PFSK-1 (cell line): ENCODE measurements around the gene HPGDS.

Experiments
- FOXP2 ChIP-seq: optimal IDR thresholded peaks from 2 replicates; pipeline ENCODE3; 2011; ENCODE audit warnings: borderline replicate concordance, control low read depth, inconsistent platforms; ENCODE audit not compliant: insufficient read depth; ENCODE audit errors: extremely low read length, extremely low read depth
- POLR2AphosphoS5 ChIP-seq: IDR thresholded peaks from 2 replicates; pipeline ENCODE4 v1.6.1; 2012; ENCODE audit warnings: low read depth, mild to moderate bottlenecking, control low read depth, low read length, moderate library complexity
- SIN3A ChIP-seq: IDR thresholded peaks from 2 replicates; pipeline ENCODE4 v1.6.1; 2012; ENCODE audit warnings: mild to moderate bottlenecking, low read length, moderate library complexity, borderline replicate concordance; ENCODE audit not compliant: insufficient read depth
- TAF1 ChIP-seq: IDR thresholded peaks from 2 replicates; pipeline ENCODE4 v1.6.1; 2012; ENCODE audit warnings: low read length, control low read depth, borderline replicate concordance; ENCODE audit not compliant: insufficient read depth
- TF ChIP-seq, protein P1 (sequence below), 2 experiments: IDR thresholded peaks; 2 replicates each; pipeline versions ENCODE4 v1.6.1 to v1.8.0; 2011 to 2012; ENCODE audit warnings: low read depth in 2 of 2, low read length in 2 of 2, control low read depth in 1 of 2, inconsistent platforms in 1 of 2, mild to moderate bottlenecking in 1 of 2, moderate library complexity in 1 of 2; ENCODE audit not compliant: insufficient read depth in 1 of 2

The HPGDS gene

GRCh38 chr4:94345969-94346368 lies 3.3 kb upstream of the HPGDS start:
- no peak for TF ChIP-seq FOXP2
- TF ChIP-seq, protein P1, sequence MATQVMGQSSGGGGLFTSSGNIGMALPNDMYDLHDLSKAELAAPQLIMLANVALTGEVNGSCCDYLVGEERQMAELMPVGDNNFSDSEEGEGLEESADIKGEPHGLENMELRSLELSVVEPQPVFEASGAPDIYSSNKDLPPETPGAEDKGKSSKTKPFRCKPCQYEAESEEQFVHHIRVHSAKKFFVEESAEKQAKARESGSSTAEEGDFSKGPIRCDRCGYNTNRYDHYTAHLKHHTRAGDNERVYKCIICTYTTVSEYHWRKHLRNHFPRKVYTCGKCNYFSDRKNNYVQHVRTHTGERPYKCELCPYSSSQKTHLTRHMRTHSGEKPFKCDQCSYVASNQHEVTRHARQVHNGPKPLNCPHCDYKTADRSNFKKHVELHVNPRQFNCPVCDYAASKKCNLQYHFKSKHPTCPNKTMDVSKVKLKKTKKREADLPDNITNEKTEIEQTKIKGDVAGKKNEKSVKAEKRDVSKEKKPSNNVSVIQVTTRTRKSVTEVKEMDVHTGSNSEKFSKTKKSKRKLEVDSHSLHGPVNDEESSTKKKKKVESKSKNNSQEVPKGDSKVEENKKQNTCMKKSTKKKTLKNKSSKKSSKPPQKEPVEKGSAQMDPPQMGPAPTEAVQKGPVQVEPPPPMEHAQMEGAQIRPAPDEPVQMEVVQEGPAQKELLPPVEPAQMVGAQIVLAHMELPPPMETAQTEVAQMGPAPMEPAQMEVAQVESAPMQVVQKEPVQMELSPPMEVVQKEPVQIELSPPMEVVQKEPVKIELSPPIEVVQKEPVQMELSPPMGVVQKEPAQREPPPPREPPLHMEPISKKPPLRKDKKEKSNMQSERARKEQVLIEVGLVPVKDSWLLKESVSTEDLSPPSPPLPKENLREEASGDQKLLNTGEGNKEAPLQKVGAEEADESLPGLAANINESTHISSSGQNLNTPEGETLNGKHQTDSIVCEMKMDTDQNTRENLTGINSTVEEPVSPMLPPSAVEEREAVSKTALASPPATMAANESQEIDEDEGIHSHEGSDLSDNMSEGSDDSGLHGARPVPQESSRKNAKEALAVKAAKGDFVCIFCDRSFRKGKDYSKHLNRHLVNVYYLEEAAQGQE (IDR thresholded peaks at IDR 0.05; ENCODE audit: insufficient read depth in 1 of 2, low read depth in 2 of 2, low read length in 2 of 2), result no peak
- no peak for TF ChIP-seq POLR2AphosphoS5
- TF ChIP-seq SIN3A, result no peak
- no peak for TF ChIP-seq TAF1

DNA sequence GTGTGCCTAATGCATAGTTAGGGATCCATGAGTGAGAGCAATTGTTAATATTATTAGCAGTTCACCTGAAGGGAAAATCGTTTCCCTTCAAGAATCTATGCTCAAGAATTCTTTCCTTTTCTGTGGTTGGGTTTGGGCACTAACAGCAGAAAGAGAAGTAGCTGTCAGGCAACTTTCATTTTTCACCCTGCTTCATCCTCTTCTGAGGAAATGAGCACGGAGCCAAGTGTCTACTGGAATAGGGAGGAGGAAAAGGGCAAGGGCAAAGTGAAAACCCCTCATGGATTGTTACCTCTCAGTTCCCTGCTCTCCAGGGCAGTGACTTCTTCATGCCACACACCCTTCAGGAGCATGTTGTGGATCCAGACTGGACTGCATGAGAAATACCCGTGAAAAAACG lies 2.6 kb upstream of the HPGDS start:
- TF ChIP-seq FOXP2 (no peak), TAF1 (no peak), SIN3A (no peak), POLR2AphosphoS5 (no peak)
- TF ChIP-seq, protein P1 (IDR thresholded peaks at IDR 0.05; ENCODE audit: insufficient read depth in 1 of 2, low read depth in 2 of 2, low read length in 2 of 2), result no peak

GRCh38 chr4:94344457-94344856 lies 1.8 kb upstream of the HPGDS start:
- TF ChIP-seq SIN3A (no peak), TAF1 (no peak), POLR2AphosphoS5 (no peak), FOXP2 (no peak)
- TF ChIP-seq, protein P1 (IDR thresholded peaks at IDR 0.05; ENCODE audit: insufficient read depth in 1 of 2, low read depth in 2 of 2, low read length in 2 of 2), result no peak

DNA sequence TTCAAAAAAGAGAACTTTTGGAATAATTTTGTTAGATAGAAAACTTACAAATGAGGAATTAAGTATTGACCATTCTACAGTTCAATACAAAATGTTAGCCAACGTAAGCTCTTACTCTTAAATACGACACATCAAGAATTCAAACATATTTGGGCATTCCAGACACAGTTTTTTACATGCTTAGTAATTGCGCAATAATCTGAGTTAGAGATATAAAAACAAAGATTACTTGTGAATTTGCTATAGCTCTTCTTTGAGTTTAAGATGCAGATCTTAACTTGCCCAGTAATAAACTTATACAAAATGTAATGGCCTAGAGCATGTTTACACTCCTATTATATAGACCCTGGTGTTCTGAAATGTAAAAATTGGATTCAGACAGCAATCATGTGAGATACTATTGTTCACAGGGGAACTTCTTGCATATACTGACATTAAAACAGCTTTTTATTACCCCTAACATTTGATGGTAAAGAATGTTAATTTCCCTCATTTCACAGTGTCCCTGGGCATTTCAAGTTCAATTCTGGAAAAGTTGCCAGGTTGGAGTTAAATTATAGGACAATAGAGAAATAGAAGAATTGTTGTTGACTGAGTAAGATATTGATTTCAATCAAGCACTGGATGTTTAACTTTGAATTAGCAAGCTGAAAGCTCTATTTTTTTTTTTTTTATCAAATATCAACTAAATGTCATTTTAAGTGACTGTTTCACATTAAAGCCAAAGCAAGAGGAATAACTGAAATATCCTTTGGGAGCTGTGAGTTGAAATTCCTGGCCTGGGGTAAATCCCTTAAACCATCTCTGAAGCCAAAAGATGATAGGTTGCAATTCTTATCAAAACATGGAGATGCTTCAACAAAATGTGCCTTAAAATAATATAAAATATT lies 910 bp downstream of the HPGDS start:
- TF ChIP-seq SIN3A (no peak), FOXP2 (no peak), TAF1 (no peak)
- TF ChIP-seq, protein P1 (IDR thresholded peaks at IDR 0.05; ENCODE audit: insufficient read depth in 1 of 2, low read depth in 2 of 2, low read length in 2 of 2), result no peak
